Transverse colon (tissue), 4 donors: ENCODE data around the gene BORCS6. TPM values are rescaled to one million over a fixed set of nuclear protein-coding genes. Genes with fewer than 3 reads are reported as not detected.
A peak's percentile ranks its signal among the peaks of the same experiment; 100 is the strongest.

ENCODE experiments used
- DNase-seq: peaks from one replicate; pipeline ENCODE4 v3.0.0-alpha.2; 2019
- H3K27ac ChIP-seq, 4 donors: fragments of 200-600 bp; sonication (generic); 2 replicates each; pipeline ENCODE4 v1.5.1; 2016 to 2018; ENCODE audit warnings: inconsistent platforms in 4 of 4
- H3K27me3 ChIP-seq: fragments of 200-600 bp; sonication (generic); 2 replicates; pipeline ENCODE4 v1.5.1; 2017; ENCODE audit warnings: inconsistent platforms
- H3K36me3 ChIP-seq, 4 donors: fragments of 200-600 bp; sonication (generic); 2 replicates each; pipeline ENCODE4 v1.5.1; 2017 to 2019; ENCODE audit warnings: inconsistent platforms in 4 of 4
- H3K4me1 ChIP-seq, 4 donors: fragments of 200-600 bp; sonication (generic); 2 replicates each; pipeline ENCODE4 v1.5.1; 2017 to 2020; ENCODE audit warnings: inconsistent platforms in 4 of 4
- H3K4me3 ChIP-seq, 4 donors: fragments of 200-600 bp; sonication (generic); 1 replicate in 1 of 4; 2 replicates in 3 of 4; pipeline versions ENCODE4 v1.5.1 to v1.6.1; 2017 to 2019; ENCODE audit warnings: inconsistent platforms in 4 of 4
- H3K9me3 ChIP-seq, 2 donors: fragments of 200-600 bp; sonication (generic); 2 replicates each; pipeline ENCODE4 v1.5.1; 2017 to 2019; ENCODE audit warnings: inconsistent platforms in 2 of 2
- CTCF ChIP-seq, 5 experiments: fragments of 200-600 bp in 3 of 5; fragments of 450-650 bp in 2 of 5; sonication (generic) in 3 of 5; IDR thresholded peaks; 1 replicate in 2 of 5; 2 replicates in 3 of 5; pipeline ENCODE4 v1.5.1; 2016 to 2017; ENCODE audit warnings: antibody characterized with exemption in 5 of 5, inconsistent platforms in 3 of 5, mild to moderate bottlenecking in 2 of 5, moderate library complexity in 1 of 5
- EP300 ChIP-seq: sonication (generic); formaldehyde crosslinking; IDR thresholded peaks from one replicate; pipeline ENCODE4 v1.6.1; 2017; ENCODE audit warnings: antibody characterized with exemption, low read depth
- POLR2A ChIP-seq: fragments of 450-650 bp; IDR thresholded peaks from one replicate; pipeline ENCODE4 v1.6.1; 2016; ENCODE audit warnings: antibody characterized with exemption, mild to moderate bottlenecking, moderate library complexity
- POLR2AphosphoS5 ChIP-seq, 3 donors: sonication (generic); formaldehyde crosslinking; IDR thresholded peaks; one replicate each; pipeline ENCODE4 v1.6.1; 2016; ENCODE audit warnings: antibody characterized with exemption in 3 of 3
- whole genome bisulfite sequencing, 2 donors: methylation state at CpG; one replicate each; pipeline ENCODE4 v1.1.5; 2018; ENCODE audit warnings: low coverage in 1 of 2; 5-methylcytosine and 5-hydroxymethylcytosine counted together
- in situ Hi-C, 4 donors: fragments of 200-750 bp; cut with MboI; loops; one replicate each; pipeline versions ENCODE4 v1.15.0 to v1.15.1; 2017; ENCODE audit warnings: low sequenced_read_pairs in 3 of 4, low pct_ligation_motif_present in 1 of 4, low pct_unique_long_range_greater_than_20kb in 1 of 4
- intact Hi-C: fragments of 100-400 bp; cut with DNase I; formaldehyde crosslinking; loops from one replicate; pipeline ENCODE4 v1.15.1; 2023; ENCODE audit warnings: low total_unique reads
- total RNA-seq, 4 donors: library from RNA; depleted of rRNA; stranded (reverse); fragments of >200 nt; gene quantifications; one replicate each; pipeline ENCODE4 v1.1.0, GENCODE V29; 2016

BORCS6 gene
- total RNA-seq, 4 donors from 2014 or later: 3.2 to 17.1 (median 12.7) TPM

GRCh38 chr17:8187517-8188262 is 2.3 kb downstream of the BORCS6 start:
- Histone ChIP-seq H3K36me3 (no peaks in the 10 kb centered on the region), H3K9me3 (no peaks in the 10 kb centered on the region), H3K27ac (peak overlapping the region; percentile 95 to 96 (median 96)), H3K27me3 (no peaks in the 10 kb centered on the region), H3K4me3 (peak overlapping the region in 3 of 4 donors; percentile 60 to 75 (median 61)), H3K4me1 (peaks cover 24 to 39% (median 32%) of the 10 kb centered on the region in 4 donors)
- TF ChIP-seq POLR2A: peak; percentile 60
- TF ChIP-seq CTCF (IDR thresholded peaks at IDR 0.05): no peak
- TF ChIP-seq EP300: no peak
- TF ChIP-seq POLR2AphosphoS5 (IDR thresholded peaks at IDR 0.05): peak in 2 of 3 donors; percentile 51 to 71
- WGBS, 2 donors: 0 to 1% methylated on average over 6 to 25 of the region's 25 CpGs
- in situ Hi-C loops (no loop called here), intact Hi-C loops (loop anchor here (2.0 to 10.0 kb wide), 2 partner anchors 35 to 63 kb away; partner anchors contain the start of gene HES7)
- DNase-seq: peak; percentile 94

- intact Hi-C loops: loop anchor here (2.0 to 10.0 kb wide), 2 partner anchors 36 to 62 kb away; partner anchors contain the start of gene HES7
- 0% methylated on average over 5 to 32 of the region's 32 CpGs for WGBS, 2 donors
Measured at GRCh38 chr17:8186787-8187516, 3.0 kb downstream of the BORCS6 start.

GRCh38 chr17:8186446-8186786 is 3.6 kb downstream of the BORCS6 start:
- WGBS, 2 donors: 0% methylated on average over 1 to 23 of the region's 23 CpGs
- H3K4me3 ChIP-seq: peak overlapping the region; percentile 45 to 75 (median 60)
- no peaks in the 10 kb centered on the region for H3K9me3 ChIP-seq
- in situ Hi-C loops (no loop called here), intact Hi-C loops (loop anchor here (2.0 to 10.0 kb wide), 2 partner anchors 36 to 62 kb away; partner anchors contain the start of gene HES7)
- no peaks in the 10 kb centered on the region for H3K27me3 ChIP-seq
- H3K4me1 ChIP-seq: peaks cover 20 to 28% (median 25%) of the 10 kb centered on the region in 4 donors
- DNase-seq: no peak
- TF ChIP-seq POLR2AphosphoS5 (IDR thresholded peaks at IDR 0.05) (no peak), CTCF (IDR thresholded peaks at IDR 0.05) (peak in 1 of 5 experiments; percentile 14)
- peak overlapping the region; percentile 95 to 96 (median 96) for H3K27ac ChIP-seq
- H3K36me3 ChIP-seq: no peaks in the 10 kb centered on the region

More at GRCh38 chr17:8186787-8187516, 3.0 kb downstream of the BORCS6 start:
- TF ChIP-seq POLR2AphosphoS5 (IDR thresholded peaks at IDR 0.05) (peak in 2 of 3 donors; percentile 6 to 44), EP300 (no peak), CTCF (IDR thresholded peaks at IDR 0.05) (peak in 4 of 5 experiments; percentile 22 to 46 (median 32)), POLR2A (no peak)
- Histone ChIP-seq H3K27me3 (no peaks in the 10 kb centered on the region), H3K36me3 (no peaks in the 10 kb centered on the region), H3K4me1 (peaks cover 23 to 33% (median 30%) of the 10 kb centered on the region in 4 donors), H3K4me3 (peak overlapping the region in 3 of 4 donors; percentile 60 to 75 (median 61)), H3K27ac (peak overlapping the region; percentile 95 to 96 (median 96)), H3K9me3 (no peaks in the 10 kb centered on the region)
- peak; percentile 96 for DNase-seq
- in situ Hi-C loops: no loop called here
